Stimulated activated CD4-positive, alpha-beta T cell treated with anti-CD3 and anti-CD28 coated beads, Interleukin-1b, Interleukin-23, amount 100 ng/mL, for 48 hours (primary cell): ENCODE measurements around the gene DAAM1.

Experiments used
- DNase-seq: peaks from one replicate; pipeline ENCODE4 v3.0.0-alpha.2; 2020

DAAM1 gene

GRCh38 chr14:59261334-59261733 lies 72.9 kb downstream of the DAAM1 start:
- DNase-seq = no peak

- no peak for DNase-seq
Observed at GRCh38 chr14:59262717-59263454, 74.4 kb downstream of the DAAM1 start.

GRCh38 chr14:59265808-59266207 lies 77.3 kb downstream of the DAAM1 start:
- peak; percentile 68 for DNase-seq

- no peak for DNase-seq
Observed at GRCh38 chr14:59267046-59267445, 78.6 kb downstream of the DAAM1 start.

GRCh38 chr14:59268011-59268410 lies 79.5 kb downstream of the DAAM1 start:
- no peak for DNase-seq

GRCh38 chr14:59268858-59269257 lies 80.4 kb downstream of the DAAM1 start:
- DNase-seq = no peak

GRCh38 chr14:59269466-59269865 lies 81.0 kb downstream of the DAAM1 start:
- DNase-seq = no peak

- DNase-seq = no peak
Observed at GRCh38 chr14:59271256-59271655, 82.8 kb downstream of the DAAM1 start.

GRCh38 chr14:59271734-59272133 lies 83.3 kb downstream of the DAAM1 start:
- DNase-seq = no peak

GRCh38 chr14:59272633-59273032 lies 84.2 kb downstream of the DAAM1 start:
- DNase-seq = no peak

- no peak for DNase-seq
Observed at GRCh38 chr14:59273737-59274136, 85.3 kb downstream of the DAAM1 start.

GRCh38 chr14:59274991-59275391 lies 86.5 kb downstream of the DAAM1 start:
- no peak for DNase-seq

- DNase-seq = no peak
Observed at GRCh38 chr14:59275668-59276067, 87.2 kb downstream of the DAAM1 start.

GRCh38 chr14:59276235-59276634 lies 87.8 kb downstream of the DAAM1 start:
- no peak for DNase-seq

- no peak for DNase-seq
Observed at GRCh38 chr14:59277659-59278058, 89.2 kb downstream of the DAAM1 start.

GRCh38 chr14:59278111-59278510 lies 89.6 kb downstream of the DAAM1 start:
- DNase-seq = no peak

- no peak for DNase-seq
Observed at GRCh38 chr14:59280961-59281360, 92.5 kb downstream of the DAAM1 start.

GRCh38 chr14:59281609-59282377 lies 93.3 kb downstream of the DAAM1 start:
- no peak for DNase-seq

- DNase-seq = no peak
Observed at GRCh38 chr14:59282378-59282765, 93.9 kb downstream of the DAAM1 start.

GRCh38 chr14:59283361-59283760 lies 94.9 kb downstream of the DAAM1 start:
- DNase-seq = no peak

- DNase-seq = no peak
Observed at GRCh38 chr14:59284059-59284458, 95.6 kb downstream of the DAAM1 start.

- no peak for DNase-seq
Observed at GRCh38 chr14:59292028-59292427, 103.6 kb downstream of the DAAM1 start.

- no peak for DNase-seq
Observed at GRCh38 chr14:59292921-59293534, 104.6 kb downstream of the DAAM1 start.
